ENCODE results near the gene FCRLB. TPM values are rescaled to one million over a fixed set of nuclear protein-coding genes. Genes with fewer than 3 reads are reported as not detected.

The FCRLB gene
- total RNA-seq, 1 donor from 2014 or later, result 0.47 TPM

GRCh38 chr1:161718559-161719324 is 2.6 kb upstream of the FCRLB start:
- H3K36me3 Mint-ChIP-seq, result no peaks in the 10 kb centered on the region
- DNase-seq (ENCODE audit: low spot score in 2 of 2, unreplicated experiment in 2 of 2), result no peak
- no peaks in the 10 kb centered on the region for H3K4me1 Mint-ChIP-seq
- no peak overlapping the region for H3K27ac Mint-ChIP-seq
- H3K27me3 Mint-ChIP-seq (ENCODE audit: low read depth), result peaks cover 86% of the 10 kb centered on the region
- no peak for TF ChIP-seq CTCF (IDR thresholded peaks at IDR 0.05; ENCODE audit: unreplicated experiment)
- H3K4me3 Mint-ChIP-seq, result no peak overlapping the region
- no peaks in the 10 kb centered on the region for H3K9me3 Mint-ChIP-seq

- Mint-ChIP-seq H3K27me3 (ENCODE audit: low read depth) (peaks cover 85% of the 10 kb centered on the region), H3K4me1 (peaks cover 2% of the 10 kb centered on the region), H3K4me3 (no peak overlapping the region), H3K9me3 (no peaks in the 10 kb centered on the region), H3K36me3 (no peaks in the 10 kb centered on the region), H3K27ac (no peak overlapping the region)
- no peak for TF ChIP-seq CTCF (IDR thresholded peaks at IDR 0.05; ENCODE audit: unreplicated experiment)
- DNase-seq (ENCODE audit: low spot score in 2 of 2, unreplicated experiment in 2 of 2), result no peak
These were observed 2.1 kb upstream of the FCRLB start for GRCh38 chr1:161719325-161719611.

- Mint-ChIP-seq H3K27ac (no peak overlapping the region), H3K9me3 (no peaks in the 10 kb centered on the region), H3K36me3 (no peaks in the 10 kb centered on the region), H3K27me3 (ENCODE audit: low read depth) (peaks cover 81% of the 10 kb centered on the region), H3K4me3 (no peak overlapping the region), H3K4me1 (peaks cover 2% of the 10 kb centered on the region)
- no peak for TF ChIP-seq CTCF (IDR thresholded peaks at IDR 0.05; ENCODE audit: unreplicated experiment)
- no peak for DNase-seq (ENCODE audit: low spot score in 2 of 2, unreplicated experiment in 2 of 2)
These were observed 922 bp upstream of the FCRLB start for GRCh38 chr1:161720422-161720821.

- H3K9me3 Mint-ChIP-seq, result no peaks in the 10 kb centered on the region
- H3K27me3 Mint-ChIP-seq (ENCODE audit: low read depth), result peaks cover 69% of the 10 kb centered on the region
- no peaks in the 10 kb centered on the region for H3K36me3 Mint-ChIP-seq
- no peak for DNase-seq (ENCODE audit: low spot score in 2 of 2, unreplicated experiment in 2 of 2)
- no peak for TF ChIP-seq CTCF (IDR thresholded peaks at IDR 0.05; ENCODE audit: unreplicated experiment)
- peaks cover 11% of the 10 kb centered on the region for H3K4me1 Mint-ChIP-seq
- H3K4me3 Mint-ChIP-seq, result no peak overlapping the region
- no peak overlapping the region for H3K27ac Mint-ChIP-seq
These were observed 497 bp downstream of the FCRLB start for GRCh38 chr1:161721738-161722343.

- TF ChIP-seq CTCF (IDR thresholded peaks at IDR 0.05; ENCODE audit: unreplicated experiment), result no peak
- H3K27me3 Mint-ChIP-seq (ENCODE audit: low read depth), result peaks cover 64% of the 10 kb centered on the region
- no peak for DNase-seq (ENCODE audit: low spot score in 2 of 2, unreplicated experiment in 2 of 2)
These were observed 1.1 kb downstream of the FCRLB start for GRCh38 chr1:161722406-161722805.

More at GRCh38 chr1:161722406-161722805, 1.1 kb downstream of the FCRLB start:
- Mint-ChIP-seq H3K27ac (no peak overlapping the region), H3K4me1 (peaks cover 11% of the 10 kb centered on the region), H3K36me3 (no peaks in the 10 kb centered on the region), H3K9me3 (no peaks in the 10 kb centered on the region), H3K4me3 (no peak overlapping the region)
